H9 (cell line): ENCODE measurements around the gene AHDC1. TPM values are rescaled to one million over a fixed set of nuclear protein-coding genes. Genes with fewer than 3 reads are reported as not detected.

Experiments
- DNase-seq: peaks from one replicate; pipeline ENCODE4 v3.0.0-alpha.2; 2017
- H2AFZ ChIP-seq: one replicate; pipeline ENCODE4 v1.6.1; 2013; ENCODE audit warnings: mild to moderate bottlenecking, low read length, control low read depth, moderate library complexity
- H2AK5ac ChIP-seq: 2 replicates; pipeline ENCODE4 v1.6.1; 2013; ENCODE audit warnings: low read length, control low read depth, mixed read lengths; ENCODE audit not compliant: insufficient read length
- H2BK120ac ChIP-seq: one replicate; pipeline ENCODE4 v1.6.1; 2013; ENCODE audit warnings: low read depth, mild to moderate bottlenecking, low read length, control low read depth, inconsistent platforms; ENCODE audit not compliant: poor library complexity, severe bottlenecking
- H2BK12ac ChIP-seq: 2 replicates; pipeline ENCODE4 v1.6.1; 2013; ENCODE audit warnings: low read length, control low read depth, mixed read lengths, low read depth; ENCODE audit not compliant: insufficient read length
- H2BK15ac ChIP-seq: 2 replicates; pipeline ENCODE4 v1.6.1; 2013; ENCODE audit warnings: low read depth, low read length, control low read depth
- H2BK20ac ChIP-seq: one replicate; pipeline ENCODE4 v1.6.1; 2013; ENCODE audit warnings: low read depth, mild to moderate bottlenecking, low read length, control low read depth, inconsistent platforms; ENCODE audit not compliant: poor library complexity, severe bottlenecking
- H2BK5ac ChIP-seq: 2 replicates; pipeline ENCODE4 v1.6.1; 2013; ENCODE audit warnings: low read length, control low read depth, mixed read lengths; ENCODE audit not compliant: insufficient read length
- H3K14ac ChIP-seq: 2 replicates; pipeline ENCODE4 v1.6.1; 2013; ENCODE audit warnings: low read length, control low read depth; ENCODE audit not compliant: insufficient read depth
- H3K18ac ChIP-seq: 2 replicates; pipeline ENCODE4 v1.6.1; 2013; ENCODE audit warnings: low read depth, mild to moderate bottlenecking, mixed read lengths, low read length, control low read depth; ENCODE audit not compliant: insufficient read length
- H3K23ac ChIP-seq: 2 replicates; pipeline ENCODE4 v1.6.1; 2013; ENCODE audit warnings: low read length, control low read depth, mixed read lengths, low read depth; ENCODE audit not compliant: insufficient read length
- H3K23me2 ChIP-seq: 2 replicates; pipeline ENCODE4 v1.6.1; 2013; ENCODE audit warnings: low read depth, mild to moderate bottlenecking, mixed read lengths, low read length, control low read depth; ENCODE audit not compliant: insufficient read length, poor library complexity, severe bottlenecking
- H3K27ac ChIP-seq: 2 replicates; pipeline ENCODE4 v1.5.1; 2013; ENCODE audit warnings: low read length, control low read depth, mixed read lengths, low read depth; ENCODE audit not compliant: insufficient read length
- H3K27me3 ChIP-seq: 2 replicates; pipeline ENCODE4 v1.6.1; 2013; ENCODE audit warnings: low read length, control low read depth, inconsistent platforms; ENCODE audit not compliant: insufficient read depth
- H3K4ac ChIP-seq: 2 replicates; pipeline ENCODE4 v1.6.1; 2013; ENCODE audit warnings: low read depth, mild to moderate bottlenecking, control low read depth, inconsistent platforms, low read length, moderate library complexity
- H3K4me1 ChIP-seq: 2 replicates; pipeline ENCODE4 v1.6.1; 2013; ENCODE audit warnings: low read length, control low read depth, inconsistent platforms; ENCODE audit not compliant: insufficient read depth
- H3K4me2 ChIP-seq: 2 replicates; pipeline ENCODE4 v1.6.1; 2013; ENCODE audit warnings: low read length, control low read depth, mixed read lengths; ENCODE audit not compliant: insufficient read length, insufficient read depth
- H3K56ac ChIP-seq: 2 replicates; pipeline ENCODE4 v1.6.1; 2013; ENCODE audit warnings: low read depth, mild to moderate bottlenecking, mixed read lengths, low read length, control low read depth; ENCODE audit not compliant: insufficient read length
- H3K79me1 ChIP-seq: 2 replicates; pipeline ENCODE4 v1.6.1; 2013; ENCODE audit warnings: low read depth, mild to moderate bottlenecking, moderate library complexity, low read length, control low read depth, inconsistent platforms; ENCODE audit not compliant: insufficient read depth, poor library complexity, severe bottlenecking
- H3K79me2 ChIP-seq: 2 replicates; pipeline ENCODE4 v1.6.1; 2013; ENCODE audit warnings: low read length, control low read depth, inconsistent platforms; ENCODE audit not compliant: insufficient read depth
- H3K9ac ChIP-seq: 2 replicates; pipeline ENCODE4 v1.6.1; 2013; ENCODE audit warnings: low read length, control low read depth, mixed read lengths; ENCODE audit not compliant: insufficient read length; ENCODE audit errors: extremely low read depth
- H3K9me3 ChIP-seq: one replicate; pipeline ENCODE4 v1.6.1; 2013; ENCODE audit warnings: low read depth, low read length, inconsistent platforms; ENCODE audit not compliant: control insufficient read depth
- H3T11ph ChIP-seq: one replicate; pipeline ENCODE4 v1.6.1; 2013; ENCODE audit warnings: mild to moderate bottlenecking, low read length, control low read depth, inconsistent platforms
- H4K20me1 ChIP-seq: one replicate; pipeline ENCODE4 v1.6.1; 2013; ENCODE audit not compliant: control insufficient read depth, insufficient read length, insufficient read depth
- H4K5ac ChIP-seq: 2 replicates; pipeline ENCODE4 v1.6.1; 2013; ENCODE audit warnings: low read depth, mild to moderate bottlenecking, mixed read lengths, low read length, control low read depth; ENCODE audit not compliant: insufficient read length
- H4K8ac ChIP-seq: replicated peaks from 2 replicates; pipeline ENCODE4 v1.6.1; 2013; ENCODE audit warnings: low read length, control low read depth, mixed read lengths, low read depth; ENCODE audit not compliant: insufficient read length
- H4K91ac ChIP-seq: 2 replicates; pipeline ENCODE4 v1.6.1; 2013; ENCODE audit warnings: low read depth, mild to moderate bottlenecking, moderate library complexity, mixed read lengths, low read length, control low read depth; ENCODE audit not compliant: insufficient read length
- H3K27ac Mint-ChIP-seq, 3 experiments: 2 replicates in 2 of 3; 3 replicates in 1 of 3; pipeline ENCODE4 v1.8.0; 2020 to 2021; ENCODE audit warnings: mixed read lengths in 3 of 3, mild to moderate bottlenecking in 1 of 3, moderate library complexity in 1 of 3
- H3K27me3 Mint-ChIP-seq: 2 replicates; pipeline ENCODE4 v1.8.0; 2021; ENCODE audit warnings: low read depth, mild to moderate bottlenecking, moderate library complexity, mixed read lengths
- H3K36me3 Mint-ChIP-seq, 3 experiments: 2 replicates in 2 of 3; 3 replicates in 1 of 3; pipeline ENCODE4 v1.8.0; 2020 to 2021; ENCODE audit warnings: low read depth in 3 of 3, mixed read lengths in 3 of 3; ENCODE audit not compliant: insufficient read depth in 1 of 3
- H3K4me1 Mint-ChIP-seq, 2 experiments: 2 replicates each; pipeline ENCODE4 v1.8.0; 2020; ENCODE audit warnings: mixed read lengths in 2 of 2
- H3K4me3 Mint-ChIP-seq, 2 experiments: 2 replicates in 1 of 2; 3 replicates in 1 of 2; pipeline ENCODE4 v1.8.0; 2020 to 2021; ENCODE audit warnings: mild to moderate bottlenecking in 2 of 2, mixed read lengths in 2 of 2, moderate library complexity in 1 of 2
- H3K9me3 Mint-ChIP-seq, 2 experiments: 2 replicates in 1 of 2; 3 replicates in 1 of 2; pipeline ENCODE4 v1.8.0; 2020; ENCODE audit warnings: mild to moderate bottlenecking in 2 of 2, mixed read lengths in 2 of 2, moderate library complexity in 1 of 2
- WGBS: extraction: QIAGEN DNeasy Blood & Tissue Kit; methylation state at CpG from one replicate; pipeline ENCODE4 v1.1.7; 2013; ENCODE audit warnings: missing lambda C conversion rate, low lambda C conversion rate, mixed read lengths; ENCODE audit not compliant: insufficient read length; ENCODE audit errors: extremely low coverage; 5-methylcytosine and 5-hydroxymethylcytosine counted together
- total RNA-seq: library from RNA; stranded (reverse); gene quantifications from 2 replicates; pipeline ENCODE4 v1.2.1, GENCODE V29; 2021
- TF ChIP-seq, protein P1 (sequence below): fragments of 200-600 bp; sonication (generic); conservative IDR thresholded peaks from 3 replicates; pipeline ENCODE4 v1.8.0; 2021; ENCODE audit warnings: antibody characterized with exemption, mild to moderate bottlenecking

Gene AHDC1
- total RNA-seq, 1 experiment from 2014 or later = 29.4 TPM

DNA sequence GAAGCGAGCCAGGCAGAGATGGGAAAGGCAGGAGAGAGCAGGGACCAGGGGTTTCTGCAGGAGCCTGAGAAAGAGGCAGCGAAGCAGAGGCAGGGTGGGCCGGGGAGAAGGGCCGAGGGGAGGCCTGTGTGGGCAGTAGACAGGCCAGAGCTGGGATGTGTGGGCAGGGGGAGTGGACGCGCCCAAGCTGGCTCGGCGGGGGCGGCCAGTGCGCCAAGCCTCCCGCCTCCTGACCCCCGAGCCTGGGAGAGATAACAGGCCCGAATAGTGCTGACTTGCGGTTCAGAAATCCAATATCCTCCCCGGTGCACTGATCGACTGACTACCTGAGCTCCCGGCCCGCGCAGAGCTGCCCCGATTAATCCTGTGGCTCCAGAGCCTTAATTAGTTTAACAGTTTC lies 41.9 kb downstream of the AHDC1 start:
- H3K23ac ChIP-seq = no peak overlapping the region
- no peaks in the 10 kb centered on the region for H3K23me2 ChIP-seq
- H3K27me3 Mint-ChIP-seq = no peaks in the 10 kb centered on the region
- no CpG with 5 or more reads among the region's 20 CpGs for WGBS
- H3K9me3 ChIP-seq = no peaks in the 10 kb centered on the region
- H3K14ac ChIP-seq = no peak overlapping the region
- no peak overlapping the region for H3T11ph ChIP-seq
- peaks cover 17% of the 10 kb centered on the region; the same call in 1 of the 2 replicates for H3K4me1 ChIP-seq
- TF ChIP-seq, protein P1, sequence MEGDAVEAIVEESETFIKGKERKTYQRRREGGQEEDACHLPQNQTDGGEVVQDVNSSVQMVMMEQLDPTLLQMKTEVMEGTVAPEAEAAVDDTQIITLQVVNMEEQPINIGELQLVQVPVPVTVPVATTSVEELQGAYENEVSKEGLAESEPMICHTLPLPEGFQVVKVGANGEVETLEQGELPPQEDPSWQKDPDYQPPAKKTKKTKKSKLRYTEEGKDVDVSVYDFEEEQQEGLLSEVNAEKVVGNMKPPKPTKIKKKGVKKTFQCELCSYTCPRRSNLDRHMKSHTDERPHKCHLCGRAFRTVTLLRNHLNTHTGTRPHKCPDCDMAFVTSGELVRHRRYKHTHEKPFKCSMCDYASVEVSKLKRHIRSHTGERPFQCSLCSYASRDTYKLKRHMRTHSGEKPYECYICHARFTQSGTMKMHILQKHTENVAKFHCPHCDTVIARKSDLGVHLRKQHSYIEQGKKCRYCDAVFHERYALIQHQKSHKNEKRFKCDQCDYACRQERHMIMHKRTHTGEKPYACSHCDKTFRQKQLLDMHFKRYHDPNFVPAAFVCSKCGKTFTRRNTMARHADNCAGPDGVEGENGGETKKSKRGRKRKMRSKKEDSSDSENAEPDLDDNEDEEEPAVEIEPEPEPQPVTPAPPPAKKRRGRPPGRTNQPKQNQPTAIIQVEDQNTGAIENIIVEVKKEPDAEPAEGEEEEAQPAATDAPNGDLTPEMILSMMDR = no peak
- peak overlapping the region; percentile 10 to 59 (median 33); a peak in 6 of 7 replicates for H3K27ac Mint-ChIP-seq
- no peaks in the 10 kb centered on the region for H3K36me3 Mint-ChIP-seq
- no peaks in the 10 kb centered on the region for H4K20me1 ChIP-seq
- H3K79me1 ChIP-seq = no peaks in the 10 kb centered on the region
- H2BK20ac ChIP-seq = no peak overlapping the region
- no peak overlapping the region for H3K27ac ChIP-seq
- H3K4me2 ChIP-seq = no peak overlapping the region
- no peak overlapping the region for H2BK15ac ChIP-seq
- H3K4me1 Mint-ChIP-seq = peaks cover 74 to 89% of the 10 kb centered on the region in 2 experiments
- no peak overlapping the region for H4K8ac ChIP-seq
- H2BK5ac ChIP-seq = no peak overlapping the region
- no peaks in the 10 kb centered on the region for H3K27me3 ChIP-seq
- no peaks in the 10 kb centered on the region for H3K9me3 Mint-ChIP-seq
- H2BK120ac ChIP-seq = no peak overlapping the region
- DNase-seq = no peak
- no peak overlapping the region for H3K9ac ChIP-seq
- H3K56ac ChIP-seq = no peak overlapping the region
- H2AFZ ChIP-seq = no peak overlapping the region
- no peak overlapping the region for H4K5ac ChIP-seq
- H4K91ac ChIP-seq = no peak overlapping the region
- no peak overlapping the region for H2BK12ac ChIP-seq
- H3K79me2 ChIP-seq = no peaks in the 10 kb centered on the region
- no peak overlapping the region for H3K4ac ChIP-seq
- no peak overlapping the region for H3K18ac ChIP-seq
- peak overlapping the region in 1 of 2 experiments; percentile 4; a peak in 2 of 5 replicates for H3K4me3 Mint-ChIP-seq
- no peak overlapping the region for H2AK5ac ChIP-seq
